K562 (cell line): ENCODE results near the gene TRIP6. TPM values are rescaled to one million over a fixed set of nuclear protein-coding genes. Genes with fewer than 3 reads are reported as not detected.

ENCODE experiments used
- NELFE ChIP-seq: IDR thresholded peaks from 2 replicates; pipeline ENCODE4 v1.6.1; 2011; ENCODE audit warnings: mild to moderate bottlenecking; ENCODE audit not compliant: insufficient read depth, insufficient read length
- POLR2B ChIP-seq: fragments of 450-650 bp; IDR thresholded peaks from 2 replicates; pipeline ENCODE4 v1.6.1; 2018; ENCODE audit warnings: low read depth; ENCODE audit not compliant: partially characterized antibody
- SNRNP70 ChIP-seq: fragments of 200-400 bp; formaldehyde crosslinking; optimal IDR thresholded peaks from 2 replicates; pipeline ENCODE3; 2017; ENCODE audit warnings: low read depth, low read length
- SRSF3 ChIP-seq: fragments of 200-400 bp; formaldehyde crosslinking; IDR thresholded peaks from 2 replicates; pipeline ENCODE4 v1.6.1; 2016; ENCODE audit warnings: mild to moderate bottlenecking, low read length, moderate library complexity; ENCODE audit not compliant: insufficient read depth
- XRCC5 ChIP-seq: fragments of 200-400 bp; formaldehyde crosslinking; IDR thresholded peaks from 2 replicates; pipeline ENCODE4 v1.6.1; 2017; ENCODE audit warnings: low read depth, mild to moderate bottlenecking, low read length
- ZBTB26 ChIP-seq: fragments of 450-650 bp; formaldehyde crosslinking; IDR thresholded peaks from 2 replicates; pipeline ENCODE4 v1.4.0; 2022; ENCODE audit warnings: missing genetic modification characterization
- ZFP1 ChIP-seq: fragments of 450-650 bp; formaldehyde crosslinking; IDR thresholded peaks from 2 replicates; pipeline ENCODE4 v1.4.0; 2020; ENCODE audit warnings: mild to moderate bottlenecking, mixed read lengths
- ZNF318 ChIP-seq, 2 experiments: fragments of 450-650 bp; IDR thresholded peaks; 2 replicates each; pipeline ENCODE4 v1.6.1; 2016; ENCODE audit warnings: mild to moderate bottlenecking in 2 of 2, borderline replicate concordance in 1 of 2, low read depth in 1 of 2, moderate library complexity in 1 of 2
- ZNF766 ChIP-seq: fragments of 200-800 bp; sonication (Bioruptor generic); conservative IDR thresholded peaks from 2 replicates; pipeline ENCODE4 v1.6.1; 2016; ENCODE audit warnings: missing genetic modification characterization, missing compliant biosample characterization
- polyA plus RNA-seq, 8 experiments: library from polyadenylated mRNA; depleted of rRNA in 4 of 8; stranded (reverse) in 5 of 8; unstranded in 3 of 8; fragments of >200 nt; fragmentation: Nextera tagmentation in 2 of 8; fragmentation: Illumina TruSeq in 1 of 8; extraction: Ambion mirVana in 2 of 8; extraction: Trizol in 1 of 8; gene quantifications; 2 replicates each; pipeline versions ENCODE4 v1.2.1 to v1.2.3, GENCODE V29; 2011 to 2014; ENCODE audit warnings: inconsistent platforms in 1 of 8, missing spikeins in 1 of 8
- total RNA-seq, 7 experiments: library from RNA; depleted of rRNA in 6 of 7; stranded (reverse); fragments of >200 nt in 6 of 7; fragmentation: Illumina TruSeq in 2 of 7; extraction: Trizol in 2 of 7; gene quantifications; 2 replicates each; pipeline versions ENCODE4 v1.2.1 to v1.2.3, GENCODE V29; 2011 to 2021; ENCODE audit warnings: low replicate concordance in 1 of 7
- TF ChIP-seq, protein P1 (sequence below): fragments of 250-450 bp; sonication (Bioruptor Pico); IDR thresholded peaks from 2 replicates; pipeline ENCODE4 v1.5.1; 2021; ENCODE audit warnings: mild to moderate bottlenecking
- TF ChIP-seq, protein P2 (sequence below): fragments of 450-650 bp; formaldehyde crosslinking; IDR thresholded peaks from 2 replicates; pipeline ENCODE4 v1.4.0; 2022; ENCODE audit warnings: missing genetic modification characterization
- TF ChIP-seq, protein P3 (sequence below): fragments of 250-450 bp; sonication (Bioruptor Pico); IDR thresholded peaks from 2 replicates; pipeline ENCODE4 v1.4.0; 2020; ENCODE audit warnings: borderline replicate concordance

TRIP6 gene
- total and polyA plus RNA-seq, 9 of the 15 experiments (the other 6 are each of a cell fraction or from before 2014, with no cell fraction given): 5.9 to 141 (median 54.0) TPM

GRCh38 chr7:100887516-100888290 lies 20.5 kb downstream of the TRIP6 start (continued):
- TF ChIP-seq, protein P1, sequence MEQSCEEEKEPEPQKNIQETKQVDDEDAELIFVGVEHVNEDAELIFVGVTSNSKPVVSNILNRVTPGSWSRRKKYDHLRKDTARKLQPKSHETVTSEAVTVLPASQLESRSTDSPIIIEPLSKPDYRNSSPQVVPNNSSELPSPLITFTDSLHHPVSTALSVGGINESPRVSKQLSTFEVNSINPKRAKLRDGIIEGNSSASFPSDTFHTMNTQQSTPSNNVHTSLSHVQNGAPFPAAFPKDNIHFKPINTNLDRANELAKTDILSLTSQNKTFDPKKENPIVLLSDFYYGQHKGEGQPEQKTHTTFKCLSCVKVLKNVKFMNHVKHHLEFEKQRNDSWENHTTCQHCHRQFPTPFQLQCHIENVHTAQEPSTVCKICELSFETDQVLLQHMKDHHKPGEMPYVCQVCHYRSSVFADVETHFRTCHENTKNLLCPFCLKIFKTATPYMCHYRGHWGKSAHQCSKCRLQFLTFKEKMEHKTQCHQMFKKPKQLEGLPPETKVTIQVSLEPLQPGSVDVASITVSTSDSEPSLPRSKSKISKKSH (CRISPR knock-in tag): no peak
- TF ChIP-seq ZNF318 (IDR thresholded peaks at IDR 0.05; ENCODE audit: borderline replicate concordance in 1 of 2, low read depth in 1 of 2) (no peak), NELFE (no peak), ZFP1 (CRISPR knock-in tag) (no peak), SNRNP70 (no peak), XRCC5 (no peak), POLR2B (no peak), SRSF3 (no peak), ZNF766 (CRISPR knock-in tag) (peak; percentile 78; the same call in 1 of the 2 replicates), ZBTB26 (CRISPR knock-in tag) (peak; percentile 68)
- TF ChIP-seq, protein P2, sequence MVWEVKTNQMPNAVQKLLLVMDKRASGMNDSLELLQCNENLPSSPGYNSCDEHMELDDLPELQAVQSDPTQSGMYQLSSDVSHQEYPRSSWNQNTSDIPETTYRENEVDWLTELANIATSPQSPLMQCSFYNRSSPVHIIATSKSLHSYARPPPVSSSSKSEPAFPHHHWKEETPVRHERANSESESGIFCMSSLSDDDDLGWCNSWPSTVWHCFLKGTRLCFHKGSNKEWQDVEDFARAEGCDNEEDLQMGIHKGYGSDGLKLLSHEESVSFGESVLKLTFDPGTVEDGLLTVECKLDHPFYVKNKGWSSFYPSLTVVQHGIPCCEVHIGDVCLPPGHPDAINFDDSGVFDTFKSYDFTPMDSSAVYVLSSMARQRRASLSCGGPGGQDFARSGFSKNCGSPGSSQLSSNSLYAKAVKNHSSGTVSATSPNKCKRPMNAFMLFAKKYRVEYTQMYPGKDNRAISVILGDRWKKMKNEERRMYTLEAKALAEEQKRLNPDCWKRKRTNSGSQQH (CRISPR knock-in tag): no peak
- TF ChIP-seq, protein P3, sequence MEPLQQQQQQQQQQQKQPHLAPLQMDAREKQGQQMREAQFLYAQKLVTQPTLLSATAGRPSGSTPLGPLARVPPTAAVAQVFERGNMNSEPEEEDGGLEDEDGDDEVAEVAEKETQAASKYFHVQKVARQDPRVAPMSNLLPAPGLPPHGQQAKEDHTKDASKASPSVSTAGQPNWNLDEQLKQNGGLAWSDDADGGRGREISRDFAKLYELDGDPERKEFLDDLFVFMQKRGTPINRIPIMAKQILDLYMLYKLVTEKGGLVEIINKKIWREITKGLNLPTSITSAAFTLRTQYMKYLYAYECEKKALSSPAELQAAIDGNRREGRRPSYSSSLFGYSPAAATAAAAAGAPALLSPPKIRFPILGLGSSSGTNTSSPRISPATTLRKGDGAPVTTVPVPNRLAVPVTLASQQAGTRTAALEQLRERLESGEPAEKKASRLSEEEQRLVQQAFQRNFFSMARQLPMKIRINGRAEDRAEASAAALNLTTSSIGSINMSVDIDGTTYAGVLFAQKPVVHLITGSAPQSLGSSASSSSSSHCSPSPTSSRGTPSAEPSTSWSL (CRISPR knock-in tag): no peak
